A673 (cell line): Measurements from ENCODE around the gene TAAR5.
A peak's percentile ranks its signal among the peaks of the same experiment; 100 is the strongest.

Experiments used
- CTCF ChIP-seq: fragments of 300-800, 200-600 bp; sonication (generic); conservative IDR thresholded peaks from 2 replicates; pipeline ENCODE4 v1.5.1; 2017; ENCODE audit warnings: low read depth, mild to moderate bottlenecking, antibody characterized with exemption, low read length, moderate library complexity, mixed read lengths
- EZH2 ChIP-seq: fragments of 200-600 bp; sonication (generic); IDR thresholded peaks from 2 replicates; pipeline ENCODE4 v1.6.1; 2017; ENCODE audit warnings: borderline replicate concordance, low read depth, mild to moderate bottlenecking, mixed read lengths, antibody characterized with exemption, low read length; ENCODE audit not compliant: poor library complexity, severe bottlenecking

GRCh38 chr6:132598473-132598872 lies 8.9 kb upstream of the TAAR5 start:
- TF ChIP-seq CTCF, result peak; percentile 36; the same call in 1 of the 2 replicates
- no peak for TF ChIP-seq EZH2
